ENCODE data around the gene NR4A2.

- TF ChIP-seq, protein P1, sequence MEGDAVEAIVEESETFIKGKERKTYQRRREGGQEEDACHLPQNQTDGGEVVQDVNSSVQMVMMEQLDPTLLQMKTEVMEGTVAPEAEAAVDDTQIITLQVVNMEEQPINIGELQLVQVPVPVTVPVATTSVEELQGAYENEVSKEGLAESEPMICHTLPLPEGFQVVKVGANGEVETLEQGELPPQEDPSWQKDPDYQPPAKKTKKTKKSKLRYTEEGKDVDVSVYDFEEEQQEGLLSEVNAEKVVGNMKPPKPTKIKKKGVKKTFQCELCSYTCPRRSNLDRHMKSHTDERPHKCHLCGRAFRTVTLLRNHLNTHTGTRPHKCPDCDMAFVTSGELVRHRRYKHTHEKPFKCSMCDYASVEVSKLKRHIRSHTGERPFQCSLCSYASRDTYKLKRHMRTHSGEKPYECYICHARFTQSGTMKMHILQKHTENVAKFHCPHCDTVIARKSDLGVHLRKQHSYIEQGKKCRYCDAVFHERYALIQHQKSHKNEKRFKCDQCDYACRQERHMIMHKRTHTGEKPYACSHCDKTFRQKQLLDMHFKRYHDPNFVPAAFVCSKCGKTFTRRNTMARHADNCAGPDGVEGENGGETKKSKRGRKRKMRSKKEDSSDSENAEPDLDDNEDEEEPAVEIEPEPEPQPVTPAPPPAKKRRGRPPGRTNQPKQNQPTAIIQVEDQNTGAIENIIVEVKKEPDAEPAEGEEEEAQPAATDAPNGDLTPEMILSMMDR (IDR thresholded peaks at IDR 0.05), result no peak
- no peak for TF ChIP-seq POLR2A (IDR thresholded peaks at IDR 0.05)
These were observed 312 bp downstream of the NR4A2 start for GRCh38 chr2:156332284-156332533.
